A549 (cell line): Measurements from ENCODE around the gene POLD2. TPM values are rescaled to one million over a fixed set of nuclear protein-coding genes. Genes with fewer than 3 reads are reported as not detected.

Source experiments
- ATAC-seq, 2 experiments: fragments of 200-7000 bp in 1 of 2; fragments of >200 bp in 1 of 2; cut with Nextera tagmentation in 1 of 2; cut with Tn5 transposase in 1 of 2; 3 replicates each; pipeline versions ENCODE4 v1.8.0 to v1.9.1; 2018 to 2020; ENCODE audit warnings: mild to moderate bottlenecking in 1 of 2, moderate library complexity in 1 of 2
- CTCF ChIA-PET: fragments of 300-600 bp; sonication (Branson Sonifier 250); formaldehyde crosslinking; extraction: SDS; loops from one replicate; lab custom pipeline; 2021; ENCODE audit warnings: antibody characterized with exemption, inconsistent platforms; lab: Yijun Ruan, JAX
- POLR2A ChIA-PET: fragments of 350-600 bp; formaldehyde crosslinking; extraction: SDS; loops from one replicate; lab custom pipeline; 2021; ENCODE audit warnings: antibody characterized with exemption, inconsistent platforms; lab: Yijun Ruan, JAX
- DNase-seq, 2 experiments: peaks; one replicate each; pipeline versions ENCODE4 v3.0.0 to v3.0.0-alpha.2; 2011 to 2016; ENCODE audit warnings: low read depth in 1 of 2, low spot score in 1 of 2
- FAIRE-seq: peaks from 2 replicates; lab custom pipeline; 2011; peaks lifted over from hg19 to GRCh38; lab: Jason Lieb, UNC
- H3K27ac ChIP-seq, 2 experiments: fragments of >200 bp; sonication (Bioruptor Twin); formaldehyde crosslinking; 3 replicates each; pipeline ENCODE4 v1.5.1; 2016 to 2017
- H3K4me1 ChIP-seq: fragments of >200 bp; sonication (Bioruptor Twin); formaldehyde crosslinking; 3 replicates; pipeline ENCODE4 v1.6.1; 2016
- H3K4me2 ChIP-seq: fragments of >200 bp; sonication (Bioruptor Twin); formaldehyde crosslinking; 3 replicates; pipeline ENCODE4 v1.6.1; 2016
- H3K4me3 ChIP-seq: fragments of >200 bp; sonication (Bioruptor Twin); formaldehyde crosslinking; 3 replicates; pipeline ENCODE4 v1.5.1; 2016
- H3K9me3 ChIP-seq: fragments of >200 bp; sonication (Bioruptor Twin); formaldehyde crosslinking; 3 replicates; pipeline ENCODE4 v1.6.1; 2016
- ATOH8 ChIP-seq: fragments of 250-450 bp; sonication (Bioruptor Pico); IDR thresholded peaks from 2 replicates; pipeline ENCODE4 v1.5.0; 2020; ENCODE audit warnings: low read depth, mild to moderate bottlenecking, moderate library complexity
- BCL3 ChIP-seq: fragments of >200 bp; sonication (Bioruptor Twin); formaldehyde crosslinking; IDR thresholded peaks from 3 replicates; pipeline ENCODE4 v1.6.1; 2016
- BHLHE40 ChIP-seq: IDR thresholded peaks from 2 replicates; pipeline ENCODE4 v1.6.1; 2012; ENCODE audit warnings: low read depth, low read length, inconsistent platforms
- CHD4 ChIP-seq: fragments of 200-600 bp; sonication (generic); IDR thresholded peaks from 2 replicates; pipeline ENCODE4 v1.6.1; 2016; ENCODE audit warnings: antibody characterized with exemption, mild to moderate bottlenecking, borderline replicate concordance
- HOXB13 ChIP-seq: fragments of 250-450 bp; sonication (Bioruptor Pico); IDR thresholded peaks from 2 replicates; pipeline ENCODE4 v1.5.0; 2020; ENCODE audit warnings: low read depth, mild to moderate bottlenecking, moderate library complexity
- HOXB5 ChIP-seq: fragments of 250-450 bp; sonication (Bioruptor Pico); IDR thresholded peaks from 2 replicates; pipeline ENCODE4 v1.5.0; 2020; ENCODE audit warnings: mild to moderate bottlenecking, moderate library complexity
- JUN ChIP-seq, 2 experiments: fragments of >200 bp; sonication (Bioruptor Twin); formaldehyde crosslinking; IDR thresholded peaks; 2 replicates in 1 of 2; 3 replicates in 1 of 2; pipeline ENCODE4 v1.6.1; 2016 to 2017
- KDM5A ChIP-seq: fragments of 200-600 bp; sonication (generic); IDR thresholded peaks from 2 replicates; pipeline ENCODE4 v1.6.1; 2016; ENCODE audit warnings: antibody characterized with exemption, mild to moderate bottlenecking
- MAX ChIP-seq: IDR thresholded peaks from 2 replicates; pipeline ENCODE4 v1.6.1; 2012
- MYC ChIP-seq: IDR thresholded peaks from 2 replicates; pipeline ENCODE4 v1.6.1; 2012; ENCODE audit warnings: mild to moderate bottlenecking, inconsistent platforms, low read length, improper control_type of control experiment, borderline replicate concordance
- PHF8 ChIP-seq: fragments of 200-600 bp; sonication (generic); IDR thresholded peaks from 2 replicates; pipeline ENCODE4 v1.6.1; 2016; ENCODE audit warnings: low read depth, mild to moderate bottlenecking, antibody characterized with exemption, moderate library complexity, borderline replicate concordance
- POLR2A ChIP-seq: IDR thresholded peaks from 2 replicates; pipeline ENCODE4 v1.6.1; 2012; ENCODE audit warnings: mild to moderate bottlenecking, low read length
- POLR2AphosphoS2 ChIP-seq: conservative IDR thresholded peaks from 2 replicates; pipeline ENCODE4 v1.6.1; 2012; ENCODE audit warnings: low read length, improper control_type of control experiment, inconsistent platforms
- RARB ChIP-seq: fragments of 250-450 bp; sonication (Bioruptor Pico); IDR thresholded peaks from 2 replicates; pipeline ENCODE4 v1.8.0; 2021; ENCODE audit warnings: mild to moderate bottlenecking, moderate library complexity
- RFX5 ChIP-seq: fragments of 450-650 bp; IDR thresholded peaks from 2 replicates; pipeline ENCODE4 v1.7.1; 2014; ENCODE audit warnings: antibody characterized with exemption, mild to moderate bottlenecking, moderate library complexity
- WGBS: methylation state at CpG from one replicate; pipeline ENCODE4 v1.1.6; 2017; ENCODE audit errors: missing lambda C conversion rate; 5-methylcytosine and 5-hydroxymethylcytosine counted together
- polyA minus RNA-seq: library from RNA; depleted of rRNA, polyadenylated mRNA; stranded (reverse); fragments of >200 nt; gene quantifications from 2 replicates; pipeline ENCODE4 v1.2.3, GENCODE V29; 2011; rRNA and poly(A)+ RNA removed
- polyA plus RNA-seq, 4 experiments: library from polyadenylated mRNA; depleted of rRNA in 3 of 4; stranded (reverse); fragments of >200 nt; fragmentation: RNase III in 1 of 4; extraction: RNeasy Plus Mini Kit Qiagen cat#74134 plus additional on column Dnase treatment in 1 of 4; gene quantifications; 2 replicates in 3 of 4; 3 replicates in 1 of 4; pipeline ENCODE4 v1.2.3, GENCODE V29; 2011 to 2017
- TF ChIP-seq, protein P1 (sequence below): IDR thresholded peaks from 2 replicates; pipeline ENCODE4 v1.6.1; 2012; ENCODE audit warnings: low read depth, borderline replicate concordance
- TF ChIP-seq, protein P2 (sequence below): IDR thresholded peaks from 2 replicates; pipeline ENCODE4 v1.6.1; 2012
- TF ChIP-seq, protein P3 (sequence below): fragments of 450-650 bp; IDR thresholded peaks from 2 replicates; pipeline ENCODE4 v1.6.1; 2014; ENCODE audit warnings: antibody characterized with exemption

Gene POLD2
- polyA plus RNA-seq (2011; rRNA removed) (126 and 132 TPM in 2 replicates), polyA plus RNA-seq (2017; fragmentation: RNase III; extraction: RNeasy Plus Mini Kit Qiagen cat#74134 plus additional on column Dnase treatment) (138 TPM in 3 replicates), polyA minus RNA-seq (62.7 and 104 TPM in 2 replicates)
- 266 and 297 TPM in 2 replicates for polyA plus RNA-seq (2012; cell fraction: cytosol; rRNA removed)
- 269 and 274 TPM in 2 replicates for polyA plus RNA-seq (2012; cell fraction: nucleus; rRNA removed)

DNA sequence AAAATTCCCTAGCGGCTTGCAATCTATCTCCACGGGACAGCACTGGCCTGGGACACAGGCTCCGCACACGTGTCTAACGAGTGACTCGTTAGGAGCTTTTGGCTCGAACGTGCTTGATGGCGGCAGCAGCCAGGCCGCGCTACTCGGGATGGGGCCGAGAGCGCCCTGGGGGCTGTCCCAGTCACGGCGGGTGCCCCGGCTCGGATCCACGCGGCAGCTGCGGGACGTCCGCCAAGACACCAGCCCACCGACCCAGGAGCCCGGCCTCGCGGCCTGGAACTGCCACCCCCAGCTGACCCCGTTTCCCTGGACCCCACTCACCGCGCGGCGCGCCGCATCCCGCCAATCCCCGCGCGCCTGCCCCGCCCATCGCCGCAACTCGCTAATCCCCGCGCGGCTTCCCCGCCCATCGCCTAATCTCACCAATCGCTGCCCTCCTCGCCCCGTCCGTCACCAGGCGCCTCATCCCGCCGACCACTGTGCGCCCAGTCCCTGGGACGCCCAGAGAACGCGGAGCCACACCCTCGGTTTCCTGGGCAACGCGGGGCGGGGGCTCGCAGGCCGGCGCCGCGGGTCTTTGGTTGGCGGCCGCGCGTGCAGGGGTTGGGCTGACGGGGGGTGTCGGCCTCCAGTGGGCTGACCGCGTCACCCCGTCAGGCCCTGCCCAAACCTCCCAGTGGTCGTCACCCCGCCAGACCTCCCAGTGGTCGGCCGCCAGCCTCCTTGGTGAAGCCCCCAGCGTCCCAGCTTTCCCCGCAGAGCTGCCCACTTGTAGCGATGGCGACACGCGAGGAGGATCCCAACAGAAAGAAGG, at the start of gene POLD2:
TSS of gene POLD2 (minus strand) at position 359 of the 814 bp plus-strand sequence. CDS start 1,495 bp downstream, outside the sequence.
- no peaks in the 10 kb centered on the region for H3K9me3 ChIP-seq

More for the DNA sequence above, at the start of gene POLD2:
- Histone ChIP-seq H3K27ac (peak within 1 kb of the TSS; percentile 86 to 94), H3K4me3 (peak within 1 kb of the TSS; percentile 82), H3K4me2 (peak within 1 kb of the TSS; percentile 100), H3K4me1 (peaks cover 16% of the 10 kb centered on the region)
- ATAC-seq (peak; percentile 97 to 99), DNase-seq (peak; percentile 96 to 99), FAIRE-seq (no peak)
- TF ChIP-seq PHF8 = peak; percentile 92
- TF ChIP-seq JUN (IDR thresholded peaks at IDR 0.05) = peak in 1 of 2 experiments; percentile 81; a peak in 3 of 5 replicates
- TF ChIP-seq, protein P1, sequence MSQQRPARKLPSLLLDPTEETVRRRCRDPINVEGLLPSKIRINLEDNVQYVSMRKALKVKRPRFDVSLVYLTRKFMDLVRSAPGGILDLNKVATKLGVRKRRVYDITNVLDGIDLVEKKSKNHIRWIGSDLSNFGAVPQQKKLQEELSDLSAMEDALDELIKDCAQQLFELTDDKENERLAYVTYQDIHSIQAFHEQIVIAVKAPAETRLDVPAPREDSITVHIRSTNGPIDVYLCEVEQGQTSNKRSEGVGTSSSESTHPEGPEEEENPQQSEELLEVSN = peak; percentile 72
- peak; percentile 84; the same call in 1 of the 2 replicates for TF ChIP-seq MYC
- TF ChIP-seq CHD4 = no peak
- peak; percentile 68 for TF ChIP-seq POLR2A
- TF ChIP-seq ATOH8 (CRISPR knock-in tag) = peak; percentile 20; the same call in 1 of the 2 replicates
- TF ChIP-seq KDM5A = peak; percentile 31; the same call in 1 of the 2 replicates
- TF ChIP-seq HOXB13 (CRISPR knock-in tag) = no peak
- no peak for TF ChIP-seq POLR2AphosphoS2
- TF ChIP-seq, protein P2, sequence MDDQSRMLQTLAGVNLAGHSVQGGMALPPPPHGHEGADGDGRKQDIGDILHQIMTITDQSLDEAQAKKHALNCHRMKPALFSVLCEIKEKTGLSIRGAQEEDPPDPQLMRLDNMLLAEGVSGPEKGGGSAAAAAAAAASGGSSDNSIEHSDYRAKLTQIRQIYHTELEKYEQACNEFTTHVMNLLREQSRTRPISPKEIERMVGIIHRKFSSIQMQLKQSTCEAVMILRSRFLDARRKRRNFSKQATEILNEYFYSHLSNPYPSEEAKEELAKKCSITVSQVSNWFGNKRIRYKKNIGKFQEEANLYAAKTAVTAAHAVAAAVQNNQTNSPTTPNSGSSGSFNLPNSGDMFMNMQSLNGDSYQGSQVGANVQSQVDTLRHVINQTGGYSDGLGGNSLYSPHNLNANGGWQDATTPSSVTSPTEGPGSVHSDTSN = peak; percentile 82
- peak; percentile 50; the same call in 1 of the 2 replicates for TF ChIP-seq BHLHE40
- TF ChIP-seq BCL3 = peak; percentile 70; the same call in 2 of the 3 replicates
- peak; percentile 57; the same call in 1 of the 2 replicates for TF ChIP-seq HOXB5 (CRISPR knock-in tag)
- TF ChIP-seq MAX = peak; percentile 94
- 0 out of 2 replicates have a peak, but pooled peaks have one; percentile 63 for TF ChIP-seq RARB (CRISPR knock-in tag)
- peak; percentile 91 for TF ChIP-seq RFX5
- TF ChIP-seq, protein P3, sequence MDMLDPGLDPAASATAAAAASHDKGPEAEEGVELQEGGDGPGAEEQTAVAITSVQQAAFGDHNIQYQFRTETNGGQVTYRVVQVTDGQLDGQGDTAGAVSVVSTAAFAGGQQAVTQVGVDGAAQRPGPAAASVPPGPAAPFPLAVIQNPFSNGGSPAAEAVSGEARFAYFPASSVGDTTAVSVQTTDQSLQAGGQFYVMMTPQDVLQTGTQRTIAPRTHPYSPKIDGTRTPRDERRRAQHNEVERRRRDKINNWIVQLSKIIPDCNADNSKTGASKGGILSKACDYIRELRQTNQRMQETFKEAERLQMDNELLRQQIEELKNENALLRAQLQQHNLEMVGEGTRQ = no peak
- ChIA-PET CTCF (interaction anchor here (0.7 to 2.2 kb wide), 9 partner anchors 15 to 104 kb away, joined by 3 to 9 read pairs (median 4); no protein-coding TSS in a partner anchor), POLR2A (interaction anchor here (0.7 to 1.7 kb wide), 6 partner anchors 24 to 184 kb away, joined by 3 to 5 read pairs (median 4); partner anchors contain the start of genes DBNL and YKT6)
- WGBS = under 1% methylated on average over 30 of the region's 86 CpGs
